Adipocyte (in vitro differentiated cells): Measurements from ENCODE around the gene MYRIP.

Experiments
- DNase-seq: peaks from one replicate; pipeline ENCODE4 v3.0.0-alpha.2; 2015; ENCODE audit warnings: low read depth
- H3K27me3 ChIP-seq: replicated peaks from 2 replicates; pipeline ENCODE4 v1.7.0; 2013; ENCODE audit warnings: mild to moderate bottlenecking, low read length, moderate library complexity; ENCODE audit not compliant: control insufficient read depth, insufficient read depth
- H3K36me3 ChIP-seq: 2 replicates; pipeline ENCODE4 v1.7.0; 2013; ENCODE audit warnings: low read length, mild to moderate bottlenecking, moderate library complexity; ENCODE audit not compliant: control insufficient read depth, insufficient read depth, severe bottlenecking
- H3K4me1 ChIP-seq: 2 replicates; pipeline ENCODE4 v1.7.0; 2013; ENCODE audit warnings: mild to moderate bottlenecking, low read length, moderate library complexity; ENCODE audit not compliant: control insufficient read depth, insufficient read depth
- H3K4me3 ChIP-seq: 2 replicates; pipeline ENCODE4 v1.7.0; 2013; ENCODE audit warnings: mild to moderate bottlenecking, low read length, moderate library complexity
- H3K9ac ChIP-seq: 2 replicates; pipeline ENCODE4 v1.7.0; 2013; ENCODE audit warnings: mild to moderate bottlenecking, low read length, moderate library complexity
- H3K9me3 ChIP-seq: 2 replicates; pipeline ENCODE4 v1.7.0; 2013; ENCODE audit warnings: mild to moderate bottlenecking, low read length, moderate library complexity; ENCODE audit not compliant: control insufficient read depth

Gene MYRIP

DNA sequence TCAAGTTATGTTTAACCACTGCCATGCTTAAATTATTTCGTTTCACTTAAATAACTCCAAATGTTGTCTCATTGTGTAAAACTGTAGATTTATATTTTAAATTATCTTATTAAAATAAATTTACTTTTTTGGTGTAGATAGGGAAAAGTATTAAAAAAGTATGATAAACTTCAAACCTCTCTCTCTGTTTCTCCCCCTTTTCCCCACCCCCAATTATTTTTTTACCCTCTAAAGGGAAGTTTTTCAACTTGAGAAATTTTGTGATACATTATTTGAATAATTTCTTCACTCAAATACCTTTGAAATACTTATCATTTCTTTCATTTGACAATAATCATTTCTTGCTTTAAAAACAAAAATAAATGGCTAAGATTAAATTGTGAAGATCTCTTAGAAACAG, 433.2 kb downstream of the MYRIP start:
- H3K9ac ChIP-seq: no peak overlapping the region

DNA sequence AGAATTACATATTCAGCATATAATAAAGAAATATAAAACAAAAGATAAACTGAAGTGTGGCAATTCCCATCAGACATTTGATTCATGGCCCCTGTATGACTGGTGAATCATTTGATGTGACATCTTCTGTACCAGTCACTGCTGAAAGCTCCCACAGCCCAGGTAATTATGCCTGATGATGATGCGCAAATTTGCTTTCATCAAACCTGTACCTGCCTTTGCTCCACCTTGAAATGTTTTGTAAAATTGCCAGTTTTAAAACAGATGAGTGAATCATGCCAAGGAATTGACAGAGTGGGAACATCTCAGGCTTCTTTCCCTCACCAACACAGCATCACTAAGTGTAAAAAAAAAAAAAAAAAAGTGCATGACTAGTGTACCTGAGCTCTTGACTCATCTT, 433.6 kb downstream of the MYRIP start:
- Histone ChIP-seq H3K9ac (no peak overlapping the region), H3K27me3 (no peaks in the 10 kb centered on the region), H3K36me3 (no peaks in the 10 kb centered on the region), H3K4me1 (no peaks in the 10 kb centered on the region), H3K9me3 (no peaks in the 10 kb centered on the region), H3K4me3 (no peak overlapping the region)
- no peak for DNase-seq

More for the DNA sequence above, 433.2 kb downstream of the MYRIP start:
- H3K9me3 ChIP-seq: no peaks in the 10 kb centered on the region
- no peaks in the 10 kb centered on the region for H3K27me3 ChIP-seq
- no peaks in the 10 kb centered on the region for H3K36me3 ChIP-seq
- no peak for DNase-seq
- H3K4me3 ChIP-seq: no peak overlapping the region
- no peaks in the 10 kb centered on the region for H3K4me1 ChIP-seq

DNA sequence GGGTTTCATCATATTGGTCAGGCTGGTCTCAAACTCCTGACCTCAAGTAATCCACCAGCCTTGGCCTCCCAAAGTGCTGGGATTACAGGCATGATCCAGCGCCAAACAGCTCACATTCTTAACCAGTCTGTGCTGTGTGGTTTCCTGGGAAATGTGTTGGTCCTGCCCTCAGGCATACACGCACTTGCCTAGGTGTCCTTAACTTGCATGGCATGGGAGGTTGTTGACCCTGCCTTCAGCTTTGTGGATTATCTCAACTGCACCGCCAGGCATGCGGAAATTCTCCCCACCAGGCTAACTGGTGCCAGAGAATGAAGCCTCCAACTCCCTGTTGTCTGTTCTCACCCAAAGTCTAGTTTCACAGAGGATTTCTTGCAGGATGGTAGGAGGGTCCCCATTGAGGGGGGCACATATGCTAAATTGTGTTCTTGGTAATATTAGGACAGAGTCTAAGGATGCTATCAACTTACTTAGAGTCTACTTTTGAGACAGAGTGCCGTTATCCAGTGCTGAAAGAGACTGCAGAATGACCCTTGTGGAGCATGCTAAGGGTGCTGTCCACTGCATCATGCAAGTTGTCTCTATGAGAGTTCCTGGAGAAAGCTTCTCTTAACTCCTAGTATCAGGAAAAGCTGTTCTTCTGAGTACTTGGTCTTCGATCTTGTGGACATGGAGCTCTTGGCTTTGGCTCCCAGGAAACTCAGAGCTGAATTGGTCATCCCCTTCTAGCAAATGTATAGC, 438.5 kb downstream of the MYRIP start:
- Histone ChIP-seq H3K4me3 (no peak overlapping the region), H3K27me3 (no peaks in the 10 kb centered on the region), H3K9ac (no peak overlapping the region), H3K9me3 (no peaks in the 10 kb centered on the region), H3K36me3 (no peaks in the 10 kb centered on the region), H3K4me1 (no peaks in the 10 kb centered on the region)
- no peak for DNase-seq

DNA sequence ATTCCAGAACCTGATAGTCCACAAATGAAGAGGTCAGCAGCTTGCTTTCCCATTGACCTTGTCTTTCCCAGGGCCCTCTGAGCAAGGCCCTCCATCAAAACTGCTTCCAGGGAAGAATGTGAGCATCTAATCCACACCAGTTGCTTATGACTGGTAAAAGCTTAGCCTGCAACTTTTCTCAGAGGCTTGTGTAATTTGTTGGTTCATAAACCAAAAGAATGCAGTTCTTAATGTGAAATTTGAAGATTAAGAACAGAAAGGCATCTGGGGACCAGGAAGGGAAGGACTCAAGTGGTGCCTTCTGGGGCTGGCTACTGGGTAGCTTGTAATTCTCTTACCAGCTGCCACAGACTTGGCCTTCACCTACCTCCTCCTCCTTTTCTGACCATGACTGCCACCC, 439.2 kb downstream of the MYRIP start:
- H3K4me3 ChIP-seq: no peak overlapping the region
- no peak overlapping the region for H3K9ac ChIP-seq
- peak; percentile 40 for DNase-seq
- H3K36me3 ChIP-seq: no peaks in the 10 kb centered on the region
- no peaks in the 10 kb centered on the region for H3K9me3 ChIP-seq
- H3K27me3 ChIP-seq: no peaks in the 10 kb centered on the region
- H3K4me1 ChIP-seq: no peaks in the 10 kb centered on the region

DNA sequence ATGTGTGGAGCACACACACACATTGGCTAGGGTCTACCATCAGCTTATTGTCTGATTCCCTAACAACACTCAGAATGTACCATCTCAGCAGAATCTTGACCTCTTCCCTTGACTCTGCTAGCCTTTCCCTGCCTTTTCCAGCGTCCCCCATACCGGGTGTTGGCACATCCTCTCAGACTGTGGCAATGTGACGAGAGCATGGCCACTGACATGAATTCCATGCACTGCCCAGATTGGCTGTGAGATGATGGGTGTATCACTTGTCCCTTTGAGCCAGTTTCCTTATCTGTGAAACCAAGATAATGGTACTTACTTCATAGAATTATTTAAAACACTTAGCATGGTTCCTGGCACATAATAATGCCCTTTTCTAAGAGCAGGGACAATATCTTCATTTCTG, 439.8 kb downstream of the MYRIP start:
- no peaks in the 10 kb centered on the region for H3K9me3 ChIP-seq
- no peaks in the 10 kb centered on the region for H3K4me1 ChIP-seq
- H3K36me3 ChIP-seq: no peaks in the 10 kb centered on the region
- H3K27me3 ChIP-seq: no peaks in the 10 kb centered on the region
- DNase-seq: no peak
- no peak overlapping the region for H3K9ac ChIP-seq
- no peak overlapping the region for H3K4me3 ChIP-seq

DNA sequence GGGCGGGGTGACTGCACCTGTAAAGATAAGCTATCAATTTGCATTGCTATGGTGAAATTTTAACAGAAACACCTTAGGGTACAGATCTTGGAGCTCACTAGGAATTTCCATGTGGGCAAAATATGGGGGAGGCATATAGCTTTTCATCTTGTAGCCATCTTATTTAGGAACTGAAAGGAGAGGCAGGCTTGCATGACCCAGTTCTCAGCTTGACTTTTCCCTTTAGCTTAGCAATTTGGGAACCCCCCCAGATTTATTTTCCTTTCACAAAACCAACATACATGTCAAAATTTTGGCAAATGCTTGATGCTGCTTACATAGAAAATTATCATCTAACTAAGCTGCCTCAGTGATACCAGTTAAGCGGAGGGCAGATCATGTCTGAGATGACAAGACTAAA, 445.1 kb downstream of the MYRIP start:
- Histone ChIP-seq H3K9ac (no peak overlapping the region), H3K9me3 (no peaks in the 10 kb centered on the region), H3K27me3 (no peaks in the 10 kb centered on the region), H3K4me3 (no peak overlapping the region), H3K36me3 (no peaks in the 10 kb centered on the region), H3K4me1 (no peaks in the 10 kb centered on the region)
- no peak for DNase-seq

DNA sequence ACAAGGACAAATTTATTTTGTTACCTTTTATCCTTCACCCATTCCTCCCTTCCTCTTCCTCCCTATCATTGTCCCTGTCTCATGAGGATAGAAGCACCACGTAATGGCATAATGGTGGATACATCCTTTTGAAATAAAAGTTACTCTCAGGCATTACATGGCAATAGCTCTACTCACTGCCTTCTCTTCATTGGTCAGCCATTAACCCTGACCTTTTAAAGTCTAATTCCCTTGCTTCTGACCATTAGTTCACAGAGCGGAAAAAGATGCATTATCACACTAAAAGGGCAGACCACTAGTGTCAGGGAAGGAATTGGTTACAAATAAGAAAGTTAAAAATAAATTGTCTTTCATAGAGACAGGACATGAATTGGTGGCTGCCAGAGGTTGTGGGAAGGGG, 445.5 kb downstream of the MYRIP start:
- no peak for DNase-seq
- Histone ChIP-seq H3K27me3 (no peaks in the 10 kb centered on the region), H3K36me3 (no peaks in the 10 kb centered on the region), H3K9me3 (no peaks in the 10 kb centered on the region), H3K4me1 (no peaks in the 10 kb centered on the region), H3K9ac (no peak overlapping the region), H3K4me3 (no peak overlapping the region)

DNA sequence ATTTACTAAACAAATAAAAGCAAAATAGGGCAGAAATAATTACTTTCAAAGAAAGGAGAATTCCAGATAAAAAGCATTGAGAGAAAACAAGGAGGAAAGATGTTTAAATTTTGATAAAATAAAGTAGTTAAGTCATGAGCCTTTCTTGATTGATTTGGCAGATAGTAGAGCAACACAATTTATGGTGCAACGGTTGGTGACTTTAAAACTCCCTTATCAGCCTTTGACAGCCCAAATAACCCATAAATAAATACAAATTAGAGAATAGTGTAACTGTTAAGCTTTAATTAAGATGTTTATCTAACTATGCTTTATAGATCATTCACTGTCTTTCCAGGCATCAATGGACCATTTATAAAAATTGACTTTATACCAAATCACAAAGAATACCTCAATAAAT, 446.1 kb downstream of the MYRIP start:
- Histone ChIP-seq H3K9me3 (no peaks in the 10 kb centered on the region), H3K4me1 (no peaks in the 10 kb centered on the region), H3K36me3 (no peaks in the 10 kb centered on the region), H3K9ac (no peak overlapping the region), H3K27me3 (no peaks in the 10 kb centered on the region), H3K4me3 (no peak overlapping the region)
- no peak for DNase-seq

DNA sequence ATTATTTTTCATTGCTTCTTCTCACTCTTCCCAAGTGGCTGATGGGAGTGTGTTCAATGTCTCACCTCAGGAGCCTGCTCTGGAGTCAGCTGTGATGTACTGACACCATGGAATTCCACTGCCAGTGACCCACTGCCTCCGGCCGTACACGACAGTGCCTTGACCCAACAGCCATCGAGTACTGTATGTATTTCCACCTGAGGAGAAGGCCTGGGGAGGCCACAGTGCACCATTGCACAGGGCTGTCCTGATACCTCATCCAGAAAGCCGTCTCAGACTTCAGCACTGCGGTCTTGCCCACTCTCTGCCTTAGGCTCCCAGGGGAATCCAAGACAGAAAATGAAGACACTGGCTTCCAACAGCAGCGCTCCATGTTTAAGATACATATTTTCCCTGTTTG, 448.7 kb downstream of the MYRIP start:
- H3K27me3 ChIP-seq: no peaks in the 10 kb centered on the region
- no peaks in the 10 kb centered on the region for H3K36me3 ChIP-seq
- DNase-seq: no peak
- no peaks in the 10 kb centered on the region for H3K4me1 ChIP-seq
- H3K4me3 ChIP-seq: no peak overlapping the region
- no peaks in the 10 kb centered on the region for H3K9me3 ChIP-seq
- H3K9ac ChIP-seq: no peak overlapping the region

DNA sequence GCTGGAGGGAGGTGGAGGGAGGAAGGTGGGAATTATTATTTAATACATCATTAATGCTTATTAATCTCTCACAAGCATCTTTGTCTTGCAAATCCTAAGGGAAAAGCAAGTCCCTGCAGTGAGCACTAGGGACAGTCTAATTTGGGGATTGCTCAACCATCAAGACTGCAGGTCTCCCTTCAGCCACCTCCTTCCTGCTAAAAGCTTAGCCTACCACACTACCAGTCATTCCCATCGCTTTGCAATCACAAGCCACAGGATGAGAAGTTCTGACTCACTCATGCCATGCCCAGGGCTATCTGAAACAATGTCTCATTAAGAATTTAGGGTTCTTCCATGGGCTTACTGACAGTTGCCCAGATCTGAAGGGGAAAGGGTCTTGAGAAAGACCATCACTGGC, 449.1 kb downstream of the MYRIP start:
- DNase-seq: peak; percentile 32
- Histone ChIP-seq H3K4me3 (no peak overlapping the region), H3K4me1 (no peaks in the 10 kb centered on the region), H3K9ac (no peak overlapping the region), H3K36me3 (no peaks in the 10 kb centered on the region), H3K27me3 (no peaks in the 10 kb centered on the region), H3K9me3 (no peaks in the 10 kb centered on the region)

DNA sequence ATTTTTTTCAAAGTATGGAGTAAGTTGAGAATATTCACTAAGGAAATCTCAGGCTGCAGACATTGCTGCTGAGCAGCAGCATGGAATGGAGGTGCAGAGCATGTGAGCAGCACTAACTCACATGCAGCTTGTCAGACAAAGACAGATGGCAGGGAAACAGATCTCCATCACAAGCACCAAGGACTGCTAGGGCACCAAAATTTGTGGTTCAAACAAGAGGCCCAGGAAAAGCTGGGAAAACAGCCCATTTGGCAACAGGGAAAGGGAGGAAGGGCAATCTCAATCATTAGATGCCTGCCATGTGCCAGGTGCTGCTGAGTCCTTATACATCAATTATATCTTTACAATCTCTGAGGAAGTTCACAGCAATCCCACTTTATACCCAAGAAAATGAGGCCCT, 452.9 kb downstream of the MYRIP start:
- no peak overlapping the region for H3K9ac ChIP-seq
- H3K4me3 ChIP-seq: no peak overlapping the region
- no peaks in the 10 kb centered on the region for H3K4me1 ChIP-seq
- no peak for DNase-seq
- H3K9me3 ChIP-seq: no peaks in the 10 kb centered on the region
- no peaks in the 10 kb centered on the region for H3K36me3 ChIP-seq
- H3K27me3 ChIP-seq: no peaks in the 10 kb centered on the region

DNA sequence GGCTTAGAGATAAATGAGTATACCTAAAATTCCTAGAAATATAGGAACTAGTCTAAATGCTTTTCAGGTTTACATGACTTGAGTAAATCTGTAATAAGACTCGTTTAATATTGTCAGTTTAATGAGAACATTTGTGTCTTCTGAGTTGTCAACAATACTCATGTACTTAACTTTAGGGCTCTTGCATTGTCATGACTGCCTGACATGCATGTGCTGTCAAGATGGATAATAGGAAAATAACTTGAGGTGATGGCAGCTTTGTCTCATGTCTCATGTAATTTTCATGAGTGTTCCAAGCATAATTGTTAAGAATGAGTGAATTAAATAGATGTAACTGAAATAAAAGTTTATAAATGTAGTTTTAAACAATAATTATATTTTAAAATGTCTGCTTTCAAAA, 455.0 kb downstream of the MYRIP start:
- Histone ChIP-seq H3K36me3 (no peaks in the 10 kb centered on the region), H3K9ac (no peak overlapping the region), H3K27me3 (no peaks in the 10 kb centered on the region), H3K4me1 (no peaks in the 10 kb centered on the region), H3K4me3 (no peak overlapping the region), H3K9me3 (no peaks in the 10 kb centered on the region)
- DNase-seq: no peak
